Measurements from ENCODE around the gene GRM1.

The GRM1 gene

DNA sequence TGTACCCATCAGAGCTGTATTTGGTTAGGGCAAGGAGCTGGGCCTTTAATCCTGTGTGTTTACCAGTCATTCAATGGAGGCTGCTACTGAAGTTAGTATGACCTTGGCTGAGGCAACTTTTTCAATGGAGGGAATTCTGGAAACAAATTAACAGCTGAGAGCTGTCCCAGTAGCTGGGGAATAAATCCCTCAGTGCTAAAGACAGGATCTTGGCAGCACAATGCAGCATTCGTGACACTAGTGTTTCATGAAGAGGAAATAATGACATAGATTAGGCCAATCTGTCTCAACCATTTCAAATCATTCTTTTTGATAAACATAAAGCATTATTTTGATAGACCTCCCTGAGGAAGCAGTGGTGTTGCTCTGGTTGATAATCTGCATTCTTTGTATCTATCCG is 42.9 kb downstream of the GRM1 start:
- no peaks in the 10 kb centered on the region for H3K9me3 ChIP-seq (ENCODE audit: insufficient read depth, low read length, severe bottlenecking)
- ATAC-seq (ENCODE audit: insufficient read depth, low read depth): no peak
- H3K79me2 ChIP-seq (ENCODE audit: insufficient read depth, low read length): no peaks in the 10 kb centered on the region
- no peak for DNase-seq
- no peak for TF ChIP-seq EZH2 (IDR thresholded peaks at IDR 0.05; ENCODE audit: borderline replicate concordance, low read depth, low read length, severe bottlenecking)
- TF ChIP-seq, protein P1, sequence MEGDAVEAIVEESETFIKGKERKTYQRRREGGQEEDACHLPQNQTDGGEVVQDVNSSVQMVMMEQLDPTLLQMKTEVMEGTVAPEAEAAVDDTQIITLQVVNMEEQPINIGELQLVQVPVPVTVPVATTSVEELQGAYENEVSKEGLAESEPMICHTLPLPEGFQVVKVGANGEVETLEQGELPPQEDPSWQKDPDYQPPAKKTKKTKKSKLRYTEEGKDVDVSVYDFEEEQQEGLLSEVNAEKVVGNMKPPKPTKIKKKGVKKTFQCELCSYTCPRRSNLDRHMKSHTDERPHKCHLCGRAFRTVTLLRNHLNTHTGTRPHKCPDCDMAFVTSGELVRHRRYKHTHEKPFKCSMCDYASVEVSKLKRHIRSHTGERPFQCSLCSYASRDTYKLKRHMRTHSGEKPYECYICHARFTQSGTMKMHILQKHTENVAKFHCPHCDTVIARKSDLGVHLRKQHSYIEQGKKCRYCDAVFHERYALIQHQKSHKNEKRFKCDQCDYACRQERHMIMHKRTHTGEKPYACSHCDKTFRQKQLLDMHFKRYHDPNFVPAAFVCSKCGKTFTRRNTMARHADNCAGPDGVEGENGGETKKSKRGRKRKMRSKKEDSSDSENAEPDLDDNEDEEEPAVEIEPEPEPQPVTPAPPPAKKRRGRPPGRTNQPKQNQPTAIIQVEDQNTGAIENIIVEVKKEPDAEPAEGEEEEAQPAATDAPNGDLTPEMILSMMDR (IDR thresholded peaks at IDR 0.05; ENCODE audit: borderline replicate concordance, extremely low read depth, low read length, poor library complexity, severe bottlenecking): no peak
- H3K9ac ChIP-seq (ENCODE audit: low read depth, low read length): no peak overlapping the region
- H3K27me3 ChIP-seq (ENCODE audit: insufficient read depth, low read length, poor library complexity): no peaks in the 10 kb centered on the region
- H3K4me3 ChIP-seq (ENCODE audit: low read depth in 1 of 2, low read length in 2 of 2): no peak overlapping the region
- H3K36me3 ChIP-seq (ENCODE audit: insufficient read depth, low read length): no peaks in the 10 kb centered on the region
- H4K20me1 ChIP-seq (ENCODE audit: insufficient read depth, low read length): no peaks in the 10 kb centered on the region
- H2AFZ ChIP-seq (ENCODE audit: low read depth, low read length): no peak overlapping the region
- no peak overlapping the region for H3K27ac ChIP-seq (ENCODE audit: low read length)
- no peaks in the 10 kb centered on the region for H3K4me1 ChIP-seq (ENCODE audit: insufficient read depth, low read length)
- H3K4me2 ChIP-seq (ENCODE audit: insufficient read depth, low read length): no peak overlapping the region

DNA sequence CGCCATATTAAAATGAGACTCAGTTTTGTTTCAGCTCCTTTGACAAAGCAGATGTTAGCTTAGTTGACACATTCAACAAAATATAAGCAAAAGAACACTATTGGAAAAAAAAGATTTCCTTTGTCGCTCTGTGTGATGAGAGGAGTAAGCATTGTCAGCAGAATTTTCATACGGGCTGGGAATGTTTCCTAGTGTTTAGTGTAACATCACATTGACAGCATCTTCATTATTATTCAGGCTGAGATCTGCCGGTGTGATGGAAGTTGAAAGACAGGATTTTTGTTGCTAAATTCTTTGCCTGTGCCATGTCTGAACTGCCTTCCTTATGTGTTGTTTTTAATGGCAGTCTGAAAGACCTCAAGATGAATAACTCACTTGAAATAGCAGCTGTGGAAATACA is 49.1 kb downstream of the GRM1 start:
- Histone ChIP-seq H3K27ac (ENCODE audit: low read length) (no peak overlapping the region), H3K36me3 (ENCODE audit: insufficient read depth, low read length) (no peaks in the 10 kb centered on the region), H3K27me3 (ENCODE audit: insufficient read depth, low read length, poor library complexity) (no peaks in the 10 kb centered on the region), H3K79me2 (ENCODE audit: insufficient read depth, low read length) (no peaks in the 10 kb centered on the region), H3K4me3 (ENCODE audit: low read depth in 1 of 2, low read length in 2 of 2) (no peak overlapping the region), H2AFZ (ENCODE audit: low read depth, low read length) (no peak overlapping the region), H3K9ac (ENCODE audit: low read depth, low read length) (no peak overlapping the region), H3K4me2 (ENCODE audit: insufficient read depth, low read length) (no peak overlapping the region), H3K4me1 (ENCODE audit: insufficient read depth, low read length) (no peaks in the 10 kb centered on the region), H4K20me1 (ENCODE audit: insufficient read depth, low read length) (no peaks in the 10 kb centered on the region), H3K9me3 (ENCODE audit: insufficient read depth, low read length, severe bottlenecking) (no peaks in the 10 kb centered on the region)
- DNase-seq (no peak), ATAC-seq (ENCODE audit: insufficient read depth, low read depth) (no peak)
- TF ChIP-seq EZH2 (IDR thresholded peaks at IDR 0.05; ENCODE audit: borderline replicate concordance, low read depth, low read length, severe bottlenecking): no peak
- TF ChIP-seq, protein P1 (IDR thresholded peaks at IDR 0.05; ENCODE audit: borderline replicate concordance, extremely low read depth, low read length, poor library complexity, severe bottlenecking): no peak

DNA sequence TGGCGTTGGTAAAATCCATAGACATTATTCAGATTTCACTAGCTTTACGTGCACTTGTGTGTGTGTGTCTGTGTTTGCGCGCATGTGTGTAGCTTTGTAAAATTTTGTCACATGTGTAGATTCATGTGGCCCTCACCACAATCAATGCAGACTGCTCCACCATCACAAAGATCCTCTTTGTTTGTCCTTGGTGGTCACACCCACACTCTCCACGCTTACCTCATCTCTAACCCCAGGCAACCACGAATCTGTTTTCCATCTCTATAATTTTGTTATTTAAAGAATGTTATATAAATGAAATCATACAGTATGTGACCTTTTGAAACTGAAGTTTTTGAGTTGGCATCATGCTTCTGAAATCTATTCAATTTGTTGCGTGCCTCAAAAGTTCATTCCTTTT is 58.5 kb downstream of the GRM1 start:
- Histone ChIP-seq H3K9me3 (ENCODE audit: insufficient read depth, low read length, severe bottlenecking) (no peaks in the 10 kb centered on the region), H4K20me1 (ENCODE audit: insufficient read depth, low read length) (no peaks in the 10 kb centered on the region), H3K36me3 (ENCODE audit: insufficient read depth, low read length) (no peaks in the 10 kb centered on the region), H3K4me3 (ENCODE audit: low read depth in 1 of 2, low read length in 2 of 2) (no peak overlapping the region), H3K79me2 (ENCODE audit: insufficient read depth, low read length) (no peaks in the 10 kb centered on the region), H3K27ac (ENCODE audit: low read length) (no peak overlapping the region), H2AFZ (ENCODE audit: low read depth, low read length) (no peak overlapping the region), H3K9ac (ENCODE audit: low read depth, low read length) (no peak overlapping the region), H3K27me3 (ENCODE audit: insufficient read depth, low read length, poor library complexity) (peaks cover 3% of the 10 kb centered on the region), H3K4me2 (ENCODE audit: insufficient read depth, low read length) (no peak overlapping the region), H3K4me1 (ENCODE audit: insufficient read depth, low read length) (no peaks in the 10 kb centered on the region)
- ATAC-seq (ENCODE audit: insufficient read depth, low read depth) (no peak), DNase-seq (no peak)
- no peak for TF ChIP-seq EZH2 (IDR thresholded peaks at IDR 0.05; ENCODE audit: borderline replicate concordance, low read depth, low read length, severe bottlenecking)
- TF ChIP-seq, protein P1 (IDR thresholded peaks at IDR 0.05; ENCODE audit: borderline replicate concordance, extremely low read depth, low read length, poor library complexity, severe bottlenecking): no peak

DNA sequence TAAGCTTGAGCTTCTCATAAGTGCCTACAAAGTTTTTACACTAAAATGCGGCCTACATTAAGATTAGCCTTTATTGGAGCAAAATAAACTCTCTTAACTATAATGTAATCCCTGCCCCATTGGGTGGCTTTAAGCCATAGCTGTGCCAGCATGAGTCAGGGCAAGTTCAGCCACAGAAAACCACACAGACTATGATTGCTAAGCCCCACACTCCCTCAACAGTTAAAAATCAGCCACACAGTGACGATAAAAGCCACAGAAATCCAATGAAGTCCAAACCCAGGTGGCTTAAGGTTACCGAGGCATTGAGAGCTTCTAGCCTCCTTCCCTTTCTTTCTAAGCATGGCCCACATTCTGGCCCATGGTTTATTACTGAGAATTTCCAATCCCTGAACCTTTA is 61.6 kb downstream of the GRM1 start:
- no peak for ATAC-seq (ENCODE audit: insufficient read depth, low read depth)
- H3K9me3 ChIP-seq (ENCODE audit: insufficient read depth, low read length, severe bottlenecking): no peaks in the 10 kb centered on the region
- peaks cover 3% of the 10 kb centered on the region for H3K27me3 ChIP-seq (ENCODE audit: insufficient read depth, low read length, poor library complexity)
- DNase-seq: no peak
- no peaks in the 10 kb centered on the region for H3K36me3 ChIP-seq (ENCODE audit: insufficient read depth, low read length)
- no peaks in the 10 kb centered on the region for H4K20me1 ChIP-seq (ENCODE audit: insufficient read depth, low read length)
- H3K4me3 ChIP-seq (ENCODE audit: low read depth in 1 of 2, low read length in 2 of 2): no peak overlapping the region
- no peaks in the 10 kb centered on the region for H3K4me1 ChIP-seq (ENCODE audit: insufficient read depth, low read length)
- H3K27ac ChIP-seq (ENCODE audit: low read length): no peak overlapping the region
- H3K79me2 ChIP-seq (ENCODE audit: insufficient read depth, low read length): no peaks in the 10 kb centered on the region
- no peak for TF ChIP-seq EZH2 (IDR thresholded peaks at IDR 0.05; ENCODE audit: borderline replicate concordance, low read depth, low read length, severe bottlenecking)
- H3K9ac ChIP-seq (ENCODE audit: low read depth, low read length): no peak overlapping the region
- H3K4me2 ChIP-seq (ENCODE audit: insufficient read depth, low read length): no peak overlapping the region
- H2AFZ ChIP-seq (ENCODE audit: low read depth, low read length): no peak overlapping the region

All from DND-41 (cell line).